Endothelial cell of umbilical vein (primary cell): ENCODE results near the gene LLCFC1. TPM values are rescaled to one million over a fixed set of nuclear protein-coding genes. Genes with fewer than 3 reads are reported as not detected.

ENCODE experiments used
- BruUV-seq: library from RNA; stranded (reverse); fragments of 400-500 nt; replicated peaks from 2 replicates; lab custom pipeline; 2021; lab: Mats Ljungman, UMichigan
- CTCF ChIA-PET: fragments of 300-600, 350-600 bp; sonication (Branson Sonifier 250); formaldehyde crosslinking; loops from one replicate; lab custom pipeline; 2021; ENCODE audit warnings: antibody characterized with exemption, inconsistent platforms; lab: Charles Lee
- POLR2A ChIA-PET: fragments of 300-600, 350-600 bp; sonication (Branson Sonifier 250); formaldehyde crosslinking; loops from one replicate; lab custom pipeline; 2021; ENCODE audit warnings: antibody characterized with exemption, inconsistent platforms; lab: Charles Lee
- DNase-seq: peaks from one replicate; pipeline ENCODE4 v3.0.0-alpha.2; 2011; ENCODE audit warnings: low read depth, low spot score
- FAIRE-seq: peaks from 2 replicates; lab custom pipeline; 2011; peaks lifted over from hg19 to GRCh38; lab: Jason Lieb, UNC
- H2AFZ ChIP-seq: 2 replicates; pipeline ENCODE4 v1.6.0; 2012; ENCODE audit warnings: low read depth, low read length, control low read depth, inconsistent platforms
- H3K27ac ChIP-seq: 2 replicates; pipeline ENCODE4 v1.5.1; 2011; ENCODE audit warnings: low read depth, mild to moderate bottlenecking, control low read depth, low read length, moderate library complexity; ENCODE audit not compliant: insufficient read depth
- H3K27me3 ChIP-seq, 2 experiments: 2 replicates each; pipeline versions ENCODE4 v1.6.0 to v1.6.1; 2011; ENCODE audit warnings: low read length in 2 of 2, mixed read lengths in 1 of 2; ENCODE audit not compliant: control insufficient read depth in 2 of 2, insufficient read depth in 2 of 2
- H3K36me3 ChIP-seq, 2 experiments: 2 replicates in 1 of 2; 3 replicates in 1 of 2; pipeline ENCODE4 v1.5.1; 2011; ENCODE audit warnings: low read length in 2 of 2, mild to moderate bottlenecking in 1 of 2, moderate library complexity in 1 of 2; ENCODE audit not compliant: control insufficient read depth in 2 of 2, insufficient read depth in 2 of 2; ENCODE audit errors: extremely low read depth in 1 of 2
- H3K4me1 ChIP-seq: 3 replicates; pipeline ENCODE4 v1.5.1; 2011; ENCODE audit warnings: mild to moderate bottlenecking, low read length; ENCODE audit not compliant: control insufficient read depth, insufficient read depth; ENCODE audit errors: extremely low read depth
- H3K4me2 ChIP-seq: 2 replicates; pipeline ENCODE4 v1.6.1; 2011; ENCODE audit warnings: low read length, control low read depth, mixed read lengths; ENCODE audit not compliant: insufficient read depth
- H3K4me3 ChIP-seq, 3 experiments: fragments of 200-600 bp in 1 of 3; sonication (generic), shearing (Covaris generic) in 1 of 3; replicated peaks in 1 of 3; 2 replicates each; pipeline ENCODE4 v1.5.1; 2011 to 2016; ENCODE audit warnings: control low read depth in 3 of 3, low read length in 3 of 3, mild to moderate bottlenecking in 2 of 3, inconsistent platforms in 1 of 3, low read depth in 1 of 3, moderate library complexity in 1 of 3; ENCODE audit not compliant: insufficient read depth in 1 of 3
- H3K79me2 ChIP-seq: 2 replicates; pipeline ENCODE4 v1.6.0; 2012; ENCODE audit warnings: low read length, inconsistent platforms; ENCODE audit not compliant: control insufficient read depth, insufficient read depth
- H3K9ac ChIP-seq: replicated peaks from 2 replicates; pipeline ENCODE3; 2011; ENCODE audit warnings: low read length, control low read depth; ENCODE audit not compliant: insufficient read depth; ENCODE audit errors: extremely low read depth
- H3K9me1 ChIP-seq: replicated peaks from 3 replicates; pipeline ENCODE4 v1.6.0; 2011; ENCODE audit warnings: mild to moderate bottlenecking, low read length; ENCODE audit not compliant: control insufficient read depth, insufficient read depth; ENCODE audit errors: extremely low read depth
- H3K9me3 ChIP-seq: replicated peaks from 2 replicates; pipeline ENCODE4 v1.5.1; 2012; ENCODE audit warnings: low read length, inconsistent platforms; ENCODE audit not compliant: control insufficient read depth, insufficient read depth
- H4K20me1 ChIP-seq: replicated peaks from 2 replicates; pipeline ENCODE3; 2011; ENCODE audit warnings: mild to moderate bottlenecking, low read length; ENCODE audit not compliant: control insufficient read depth, insufficient read depth; ENCODE audit errors: extremely low read depth
- CTCF ChIP-seq, 2 donors: IDR thresholded peaks; 1 replicate in 1 of 2; 2 replicates in 1 of 2; pipeline ENCODE4 v1.5.1; 2011; ENCODE audit warnings: low read length in 2 of 2, mild to moderate bottlenecking in 2 of 2, moderate library complexity in 2 of 2, control low read depth in 1 of 2, inconsistent platforms in 1 of 2, low read depth in 1 of 2; ENCODE audit not compliant: insufficient read depth in 1 of 2; ENCODE audit errors: extremely low read depth in 1 of 2
- EZH2 ChIP-seq: IDR thresholded peaks from 2 replicates; pipeline ENCODE4 v1.6.1; 2012; ENCODE audit warnings: borderline replicate concordance, low read depth, mild to moderate bottlenecking, moderate library complexity, low read length, inconsistent platforms; ENCODE audit not compliant: severe bottlenecking
- FOS ChIP-seq: IDR thresholded peaks from 2 replicates; pipeline ENCODE4 v1.6.1; 2011; ENCODE audit warnings: mild to moderate bottlenecking, low read length, moderate library complexity, borderline replicate concordance; ENCODE audit not compliant: insufficient read depth
- GATA2 ChIP-seq: IDR thresholded peaks from 2 replicates; pipeline ENCODE4 v1.7.0; 2011; ENCODE audit warnings: low read depth, mild to moderate bottlenecking, moderate library complexity, mixed read lengths, low read length; ENCODE audit not compliant: insufficient read length, insufficient read depth
- JUN ChIP-seq: IDR thresholded peaks from 2 replicates; pipeline ENCODE4 v1.6.1; 2011; ENCODE audit warnings: borderline replicate concordance, low read depth; ENCODE audit not compliant: insufficient read length, insufficient read depth
- MAX ChIP-seq: IDR thresholded peaks from 2 replicates; pipeline ENCODE4 v1.6.1; 2011; ENCODE audit not compliant: insufficient read depth, insufficient read length
- MYC ChIP-seq: IDR thresholded peaks from one replicate; pipeline ENCODE4 v1.6.1; 2011; ENCODE audit warnings: mild to moderate bottlenecking, low read depth, low read length
- POLR2AphosphoS5 ChIP-seq: IDR thresholded peaks from 2 replicates; pipeline ENCODE4 v1.6.1; 2012; ENCODE audit warnings: low read depth, mild to moderate bottlenecking, control low read depth, low read length, moderate library complexity; ENCODE audit not compliant: insufficient read depth
- dilution Hi-C: fragments of 300-500 bp; cut with MboI; formaldehyde crosslinking; loops from one replicate; pipeline ENCODE4 v1.15.0; 2019; ENCODE audit warnings: low sequenced_read_pairs; ENCODE audit not compliant: extremely low pct_ligation_motif_present
- intact Hi-C: fragments of 100-400 bp; cut with micrococcal nuclease; formaldehyde crosslinking; loops from one replicate; pipeline ENCODE4 v1.10.0; 2022
- polyA plus RNA-seq, 4 experiments: library from polyadenylated mRNA; depleted of rRNA in 3 of 4; stranded (reverse) in 3 of 4; unstranded in 1 of 4; fragments of >200 nt; gene quantifications; 2 replicates each; pipeline versions ENCODE4 v1.2.1 to v1.2.3, GENCODE V29; 2011 to 2012; ENCODE audit warnings: missing spikeins in 1 of 4
- total RNA-seq: library from RNA; stranded (reverse); gene quantifications from 2 replicates; pipeline ENCODE4 v1.2.3, GENCODE V29; 2021

Gene LLCFC1
- total and polyA plus RNA-seq, 2 donors (not counting 3 experiments of a cell fraction or from before 2014, with no cell fraction given) = not detected

DNA sequence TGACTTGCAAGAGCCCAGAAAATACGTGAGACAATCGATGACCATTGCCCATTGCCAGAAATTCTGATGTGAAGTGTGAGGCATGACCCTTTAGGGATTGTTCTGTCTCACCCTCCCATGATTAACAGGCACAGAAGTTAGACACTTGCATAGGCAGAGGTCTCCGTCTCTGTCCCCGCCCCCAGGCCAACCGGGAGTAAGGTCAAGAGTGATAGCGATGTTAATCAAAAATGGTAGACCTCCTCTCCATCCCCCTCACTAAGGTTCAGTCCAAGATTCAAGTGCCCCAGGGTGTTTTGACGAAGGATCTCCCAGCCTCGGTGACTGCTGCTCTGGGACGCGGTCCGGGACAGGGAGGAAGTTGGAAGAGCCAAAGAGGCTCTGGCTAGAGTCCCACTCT lies 31.0 kb upstream of the LLCFC1 start:
- ChIA-PET POLR2A (no interaction called here), CTCF (no interaction called here)
- Histone ChIP-seq H3K4me3 (no peak overlapping the region), H3K4me1 (no peaks in the 10 kb centered on the region), H3K27me3 (no peaks in the 10 kb centered on the region), H3K79me2 (no peaks in the 10 kb centered on the region), H3K27ac (no peak overlapping the region), H3K9me1 (no peaks in the 10 kb centered on the region), H3K36me3 (no peaks in the 10 kb centered on the region), H4K20me1 (no peaks in the 10 kb centered on the region), H3K9me3 (no peaks in the 10 kb centered on the region), H3K9ac (no peak overlapping the region), H3K4me2 (no peak overlapping the region), H2AFZ (no peak overlapping the region)
- no peak for FAIRE-seq
- no TSS peak for BruUV-seq
- intact Hi-C loops = no loop called here
- DNase-seq = no peak
- TF ChIP-seq GATA2 (no peak), FOS (no peak), EZH2 (no peak), MAX (no peak), CTCF (IDR thresholded peaks at IDR 0.05; ENCODE audit: extremely low read depth in 1 of 2, insufficient read depth in 1 of 2, low read depth in 1 of 2, low read length in 2 of 2) (no peak), MYC (no peak), POLR2AphosphoS5 (no peak), JUN (no peak)
- dilution Hi-C loops = no loop called here
